Measurements from ENCODE around the gene IQCE. TPM values are rescaled to one million over a fixed set of nuclear protein-coding genes. Genes with fewer than 3 reads are reported as not detected.
"Not testable (repeated sequence)": the region's sequence is repeated elsewhere in the genome, so short reads cannot be mapped to it uniquely, and the experiment has no call there.

Gene IQCE
- total RNA-seq, 1 donor from 2014 or later, result 12.0 TPM

- H3K9me3 Mint-ChIP-seq (ENCODE audit: unreplicated experiment), result peaks cover 7% of the 10 kb centered on the region
- H3K27me3 Mint-ChIP-seq (ENCODE audit: unreplicated experiment), result peaks cover 3% of the 10 kb centered on the region
- H3K36me3 Mint-ChIP-seq (ENCODE audit: unreplicated experiment), result no peaks in the 10 kb centered on the region
- peak overlapping the region; percentile 28 for H3K27ac Mint-ChIP-seq (ENCODE audit: unreplicated experiment)
- DNase-seq, result no peak
- peak overlapping the region; percentile 63 for H3K4me3 Mint-ChIP-seq (ENCODE audit: unreplicated experiment)
- no peak for TF ChIP-seq CTCF (IDR thresholded peaks at IDR 0.05; ENCODE audit: partially characterized antibody, unreplicated experiment)
- H3K4me1 Mint-ChIP-seq (ENCODE audit: low read depth, unreplicated experiment), result no peaks in the 10 kb centered on the region
Observed at GRCh38 chr7:2559283-2559950, 638 bp downstream of the IQCE start.

GRCh38 chr7:2563955-2564354 lies 5.2 kb downstream of the IQCE start:
- H3K36me3 Mint-ChIP-seq (ENCODE audit: unreplicated experiment); DNase-seq; H3K27ac Mint-ChIP-seq (ENCODE audit: unreplicated experiment); H3K27me3 Mint-ChIP-seq (ENCODE audit: unreplicated experiment); H3K4me3 Mint-ChIP-seq (ENCODE audit: unreplicated experiment); H3K9me3 Mint-ChIP-seq (ENCODE audit: unreplicated experiment): not testable (repeated sequence)
- peaks cover 14% of the 10 kb centered on the region for H3K4me1 Mint-ChIP-seq (ENCODE audit: low read depth, unreplicated experiment)

GRCh38 chr7:2564970-2565540 lies 6.3 kb downstream of the IQCE start:
- peaks cover 1% of the 10 kb centered on the region for H3K27me3 Mint-ChIP-seq (ENCODE audit: unreplicated experiment)
- H3K4me1 Mint-ChIP-seq (ENCODE audit: low read depth, unreplicated experiment), result peaks cover 14% of the 10 kb centered on the region
- peaks cover 1% of the 10 kb centered on the region for H3K9me3 Mint-ChIP-seq (ENCODE audit: unreplicated experiment)
- no peak overlapping the region for H3K4me3 Mint-ChIP-seq (ENCODE audit: unreplicated experiment)
- TF ChIP-seq CTCF (IDR thresholded peaks at IDR 0.05; ENCODE audit: partially characterized antibody, unreplicated experiment), result no peak
- H3K27ac Mint-ChIP-seq (ENCODE audit: unreplicated experiment), result no peak overlapping the region
- no peak for DNase-seq
- no peaks in the 10 kb centered on the region for H3K36me3 Mint-ChIP-seq (ENCODE audit: unreplicated experiment)

- peaks cover 15% of the 10 kb centered on the region for H3K4me1 Mint-ChIP-seq (ENCODE audit: low read depth, unreplicated experiment)
- peak overlapping the region; percentile 59 for H3K27ac Mint-ChIP-seq (ENCODE audit: unreplicated experiment)
- H3K9me3 Mint-ChIP-seq (ENCODE audit: unreplicated experiment), result peaks cover 1% of the 10 kb centered on the region
- H3K27me3 Mint-ChIP-seq (ENCODE audit: unreplicated experiment), result peaks cover 1% of the 10 kb centered on the region
- TF ChIP-seq CTCF (IDR thresholded peaks at IDR 0.05; ENCODE audit: partially characterized antibody, unreplicated experiment), result no peak
- no peaks in the 10 kb centered on the region for H3K36me3 Mint-ChIP-seq (ENCODE audit: unreplicated experiment)
- no peak overlapping the region for H3K4me3 Mint-ChIP-seq (ENCODE audit: unreplicated experiment)
- no peak for DNase-seq
Observed at GRCh38 chr7:2566348-2566889, 7.6 kb downstream of the IQCE start.

GRCh38 chr7:2566890-2567678 lies 8.3 kb downstream of the IQCE start:
- TF ChIP-seq CTCF (IDR thresholded peaks at IDR 0.05; ENCODE audit: partially characterized antibody, unreplicated experiment), result no peak
- DNase-seq, result no peak
- H3K4me3 Mint-ChIP-seq (ENCODE audit: unreplicated experiment), result no peak overlapping the region
- H3K27me3 Mint-ChIP-seq (ENCODE audit: unreplicated experiment), result peaks cover 1% of the 10 kb centered on the region
- no peaks in the 10 kb centered on the region for H3K36me3 Mint-ChIP-seq (ENCODE audit: unreplicated experiment)
- peaks cover 1% of the 10 kb centered on the region for H3K9me3 Mint-ChIP-seq (ENCODE audit: unreplicated experiment)
- peak overlapping the region; percentile 59 for H3K27ac Mint-ChIP-seq (ENCODE audit: unreplicated experiment)
- H3K4me1 Mint-ChIP-seq (ENCODE audit: low read depth, unreplicated experiment), result peaks cover 16% of the 10 kb centered on the region

Measured in glutamatergic neuron (in vitro differentiated cells).